H54 (cell line): ENCODE results near the gene TNFSF4.

Experiments
- DNase-seq: peaks from one replicate; pipeline ENCODE4 v3.0.0; 2011; ENCODE audit warnings: low spot score, mixed read lengths; ENCODE audit not compliant: insufficient read length
- FAIRE-seq: peaks from 3 replicates; lab custom pipeline; 2011; peaks lifted over from hg19 to GRCh38; lab: Jason Lieb, UNC
- POLR2A ChIP-seq: IDR thresholded peaks from 2 replicates; pipeline ENCODE4 v1.6.1; 2011; ENCODE audit warnings: low read depth, mild to moderate bottlenecking, low read length

The TNFSF4 gene

GRCh38 chr1:173201969-173202368 lies 5.2 kb downstream of the TNFSF4 start:
- FAIRE-seq (no peak), DNase-seq (no peak)
- TF ChIP-seq POLR2A = no peak

- TF ChIP-seq POLR2A = no peak
- no peak for FAIRE-seq
- DNase-seq = no peak
Observed at GRCh38 chr1:173195596-173196088, 11.5 kb downstream of the TNFSF4 start.

- TF ChIP-seq POLR2A = no peak
- no peak for DNase-seq
- FAIRE-seq = no peak
Observed at GRCh38 chr1:173193639-173194038, 13.5 kb downstream of the TNFSF4 start.

- no peak for TF ChIP-seq POLR2A
- DNase-seq (no peak), FAIRE-seq (no peak)
Observed at GRCh38 chr1:173191011-173191705, 16.0 kb downstream of the TNFSF4 start.

- DNase-seq (peak; percentile 8), FAIRE-seq (no peak)
- no peak for TF ChIP-seq POLR2A
Observed at GRCh38 chr1:173190101-173190936, 16.8 kb downstream of the TNFSF4 start.

- DNase-seq (no peak), FAIRE-seq (no peak)
- TF ChIP-seq POLR2A = no peak
Observed at GRCh38 chr1:173187671-173188237, 19.4 kb downstream of the TNFSF4 start.

GRCh38 chr1:173181791-173182190 lies 25.3 kb downstream of the TNFSF4 start:
- TF ChIP-seq POLR2A = no peak
- no peak for DNase-seq
- no peak for FAIRE-seq

- no peak for DNase-seq
- no peak for FAIRE-seq
- no peak for TF ChIP-seq POLR2A
Observed at GRCh38 chr1:173176246-173176645, 30.9 kb downstream of the TNFSF4 start.

GRCh38 chr1:173175514-173176145 lies 31.5 kb downstream of the TNFSF4 start:
- no peak for DNase-seq
- no peak for TF ChIP-seq POLR2A
- FAIRE-seq = no peak

- TF ChIP-seq POLR2A = no peak
- FAIRE-seq (no peak), DNase-seq (no peak)
Observed at GRCh38 chr1:173173388-173173787, 33.7 kb downstream of the TNFSF4 start.

GRCh38 chr1:173171152-173171551 lies 36.0 kb downstream of the TNFSF4 start:
- no peak for DNase-seq
- FAIRE-seq = no peak
- no peak for TF ChIP-seq POLR2A

- no peak for TF ChIP-seq POLR2A
- DNase-seq (no peak), FAIRE-seq (no peak)
Observed at GRCh38 chr1:173168941-173169340, 38.2 kb downstream of the TNFSF4 start.

- no peak for FAIRE-seq
- no peak for TF ChIP-seq POLR2A
- DNase-seq = no peak
Observed at GRCh38 chr1:173164686-173165085, 42.4 kb downstream of the TNFSF4 start.

GRCh38 chr1:173164178-173164577 lies 43.0 kb downstream of the TNFSF4 start:
- DNase-seq (no peak), FAIRE-seq (no peak)
- TF ChIP-seq POLR2A = no peak

- DNase-seq = no peak
- no peak for FAIRE-seq
- TF ChIP-seq POLR2A = no peak
Observed at GRCh38 chr1:173163222-173163621, 43.9 kb downstream of the TNFSF4 start.
